Measurements from ENCODE around the gene SEMA3G. TPM values are rescaled to one million over a fixed set of nuclear protein-coding genes. Genes with fewer than 3 reads are reported as not detected.

The SEMA3G gene
- total RNA-seq, 1 experiment from 2014 or later = 0.32 TPM

DNA sequence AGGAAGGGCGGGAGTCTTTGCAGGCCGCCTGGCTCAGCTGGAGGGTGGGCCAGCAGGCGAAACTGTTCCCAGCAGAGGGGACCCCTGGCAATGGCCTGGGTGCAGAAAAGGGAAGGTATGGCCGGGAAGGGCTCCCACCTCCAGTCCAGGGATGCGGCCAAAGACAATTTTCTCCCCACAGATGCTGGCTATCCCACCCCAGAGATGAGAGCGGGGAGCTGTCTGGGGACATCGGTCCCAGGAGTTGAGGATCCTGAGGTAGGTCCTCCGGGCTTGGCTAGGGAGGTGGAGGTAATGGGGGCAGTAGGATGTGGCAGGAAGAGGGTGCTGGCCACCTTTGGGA, 1.7 kb downstream of the SEMA3G start:
- H3K4me3 ChIP-seq (ENCODE audit: low read depth, low read length) = no peak overlapping the region
- intact Hi-C loops (cut with micrococcal nuclease; ENCODE audit: unreplicated experiment) = no loop called here
- H3K9me3 ChIP-seq = no peaks in the 10 kb centered on the region
- H3K4me1 ChIP-seq = no peaks in the 10 kb centered on the region
- no peak for TF ChIP-seq CTCF (IDR thresholded peaks at IDR 0.05; ENCODE audit: insufficient read depth in 1 of 2, low read depth in 1 of 2, low read length in 1 of 2, severe bottlenecking in 1 of 2, unreplicated experiment in 1 of 2)
- H3K36me3 ChIP-seq (ENCODE audit: control insufficient read depth, insufficient read depth, low read length) = no peaks in the 10 kb centered on the region
- Mint-ChIP-seq H3K27ac (ENCODE audit: unreplicated experiment) (no peak overlapping the region), H3K27me3 (ENCODE audit: insufficient read depth, unreplicated experiment) (no peaks in the 10 kb centered on the region), H3K36me3 (ENCODE audit: insufficient read depth, unreplicated experiment) (peaks cover 6% of the 10 kb centered on the region), H3K4me3 (ENCODE audit: unreplicated experiment) (no peak overlapping the region), H3K4me1 (ENCODE audit: low read depth, unreplicated experiment) (no peaks in the 10 kb centered on the region), H3K9me3 (ENCODE audit: unreplicated experiment) (no peaks in the 10 kb centered on the region)
- CTCF ChIA-PET = no interaction called here
- no peak for DNase-seq
- H3K27me3 ChIP-seq (replicated peaks; ENCODE audit: control insufficient read depth, insufficient read depth, low read length) = no peaks in the 10 kb centered on the region
- POLR2A ChIA-PET = no interaction called here
- no TSS peak for BruUV-seq (replicated peaks)

GRCh38 chr3:52442409-52443267, 2.3 kb downstream of the SEMA3G start:
- no peak for TF ChIP-seq CTCF (IDR thresholded peaks at IDR 0.05; ENCODE audit: insufficient read depth in 1 of 2, low read depth in 1 of 2, low read length in 1 of 2, severe bottlenecking in 1 of 2, unreplicated experiment in 1 of 2)
- no peaks in the 10 kb centered on the region for H3K27me3 ChIP-seq (replicated peaks; ENCODE audit: control insufficient read depth, insufficient read depth, low read length)
- no peak overlapping the region for H3K27ac Mint-ChIP-seq (ENCODE audit: unreplicated experiment)
- no peaks in the 10 kb centered on the region for H3K9me3 ChIP-seq
- DNase-seq = no peak
- no peaks in the 10 kb centered on the region for H3K27me3 Mint-ChIP-seq (ENCODE audit: insufficient read depth, unreplicated experiment)
- no peaks in the 10 kb centered on the region for H3K36me3 ChIP-seq (ENCODE audit: control insufficient read depth, insufficient read depth, low read length)
- POLR2A ChIA-PET = no interaction called here
- no peaks in the 10 kb centered on the region for H3K4me1 Mint-ChIP-seq (ENCODE audit: low read depth, unreplicated experiment)
- peaks cover 6% of the 10 kb centered on the region for H3K36me3 Mint-ChIP-seq (ENCODE audit: insufficient read depth, unreplicated experiment)
- intact Hi-C loops (cut with micrococcal nuclease; ENCODE audit: unreplicated experiment) = no loop called here
- no peak overlapping the region for H3K4me3 ChIP-seq (ENCODE audit: low read depth, low read length)
- CTCF ChIA-PET = no interaction called here
- no peaks in the 10 kb centered on the region for H3K9me3 Mint-ChIP-seq (ENCODE audit: unreplicated experiment)
- BruUV-seq (replicated peaks) = no TSS peak
- H3K4me1 ChIP-seq = no peaks in the 10 kb centered on the region
- H3K4me3 Mint-ChIP-seq (ENCODE audit: unreplicated experiment) = no peak overlapping the region

- Histone ChIP-seq H3K36me3 (ENCODE audit: control insufficient read depth, insufficient read depth, low read length) (no peaks in the 10 kb centered on the region), H3K9me3 (no peaks in the 10 kb centered on the region), H3K4me3 (ENCODE audit: low read depth, low read length) (no peak overlapping the region), H3K27me3 (replicated peaks; ENCODE audit: control insufficient read depth, insufficient read depth, low read length) (no peaks in the 10 kb centered on the region), H3K4me1 (no peaks in the 10 kb centered on the region)
- BruUV-seq (replicated peaks) = no TSS peak
- POLR2A ChIA-PET = no interaction called here
- H3K4me1 Mint-ChIP-seq (ENCODE audit: low read depth, unreplicated experiment) = no peaks in the 10 kb centered on the region
- no peak for DNase-seq
- H3K27me3 Mint-ChIP-seq (ENCODE audit: insufficient read depth, unreplicated experiment) = no peaks in the 10 kb centered on the region
- no peak overlapping the region for H3K27ac Mint-ChIP-seq (ENCODE audit: unreplicated experiment)
- no peaks in the 10 kb centered on the region for H3K9me3 Mint-ChIP-seq (ENCODE audit: unreplicated experiment)
- TF ChIP-seq CTCF (IDR thresholded peaks at IDR 0.05; ENCODE audit: insufficient read depth in 1 of 2, low read depth in 1 of 2, low read length in 1 of 2, severe bottlenecking in 1 of 2, unreplicated experiment in 1 of 2) = no peak
- CTCF ChIA-PET = no interaction called here
- peaks cover under 1% of the 10 kb centered on the region for H3K36me3 Mint-ChIP-seq (ENCODE audit: insufficient read depth, unreplicated experiment)
- intact Hi-C loops (cut with micrococcal nuclease; ENCODE audit: unreplicated experiment) = no loop called here
- no peak overlapping the region for H3K4me3 Mint-ChIP-seq (ENCODE audit: unreplicated experiment)
These were observed 3.1 kb downstream of the SEMA3G start for GRCh38 chr3:52441772-52442332.
